Liver (tissue), 3 donors: Measurements from ENCODE around the gene PPP2R5B.

Source experiments
- ATF3 ChIP-seq: IDR thresholded peaks from 2 replicates; pipeline ENCODE4 v1.6.1; 2016; ENCODE audit warnings: antibody characterized with exemption
- CTCF ChIP-seq: fragments of 150-350 bp; IDR thresholded peaks from 2 replicates; pipeline ENCODE4 v1.5.1; 2017; ENCODE audit warnings: improper control_type of control experiment, low read depth, low read length; ENCODE audit not compliant: missing input control
- EGR1 ChIP-seq, 2 donors: IDR thresholded peaks; 2 replicates each; pipeline ENCODE4 v1.6.1; 2016 to 2018; ENCODE audit warnings: antibody characterized with exemption in 2 of 2, low read depth in 2 of 2
- GABPA ChIP-seq, 2 donors: IDR thresholded peaks in 1 of 2; conservative IDR thresholded peaks in 1 of 2; 2 replicates each; pipeline ENCODE4 v1.6.1; 2016; ENCODE audit warnings: antibody characterized with exemption in 2 of 2, mild to moderate bottlenecking in 1 of 2, moderate library complexity in 1 of 2
- JUND ChIP-seq, 2 donors: IDR thresholded peaks; 2 replicates each; pipeline ENCODE4 v1.6.1; 2016; ENCODE audit warnings: antibody characterized with exemption in 2 of 2
- MAX ChIP-seq: IDR thresholded peaks from 2 replicates; pipeline ENCODE4 v1.6.1; 2016; ENCODE audit warnings: antibody characterized with exemption
- RAD21 ChIP-seq, 2 donors: IDR thresholded peaks; 2 replicates each; pipeline ENCODE4 v1.6.1; 2016; ENCODE audit warnings: antibody characterized with exemption in 2 of 2, mild to moderate bottlenecking in 2 of 2
- REST ChIP-seq: IDR thresholded peaks from 2 replicates; pipeline ENCODE4 v1.6.1; 2016; ENCODE audit warnings: antibody characterized with exemption, mild to moderate bottlenecking
- RXRA ChIP-seq, 2 donors: IDR thresholded peaks; 2 replicates each; pipeline ENCODE4 v1.6.1; 2017 to 2018; ENCODE audit warnings: antibody characterized with exemption in 2 of 2, mild to moderate bottlenecking in 1 of 2
- SP1 ChIP-seq: IDR thresholded peaks from 2 replicates; pipeline ENCODE4 v1.6.1; 2018; ENCODE audit warnings: antibody characterized with exemption, mild to moderate bottlenecking
- TAF1 ChIP-seq: conservative IDR thresholded peaks from 2 replicates; pipeline ENCODE4 v1.6.1; 2016; ENCODE audit warnings: antibody characterized with exemption, mild to moderate bottlenecking
- YY1 ChIP-seq: IDR thresholded peaks from 2 replicates; pipeline ENCODE4 v1.6.1; 2016; ENCODE audit warnings: antibody characterized with exemption, mild to moderate bottlenecking
- ZBTB33 ChIP-seq: IDR thresholded peaks from 2 replicates; pipeline ENCODE4 v1.6.1; 2016; ENCODE audit warnings: antibody characterized with exemption
- donor health status: healthy.
- donor health status: healthy.

GRCh38 chr11:64919627-64920026 is 4.9 kb upstream of the PPP2R5B start:
- TF ChIP-seq CTCF (no peak), JUND (IDR thresholded peaks at IDR 0.05) (no peak), RXRA (IDR thresholded peaks at IDR 0.05) (no peak), RAD21 (IDR thresholded peaks at IDR 0.05) (no peak), SP1 (no peak), MAX (no peak), TAF1 (no peak), YY1 (no peak), REST (no peak), ATF3 (no peak), ZBTB33 (no peak), GABPA (IDR thresholded peaks at IDR 0.05 in 1 of 2, conservative IDR thresholded peaks at IDR 0.05 in 1 of 2) (no peak), EGR1 (IDR thresholded peaks at IDR 0.05; ENCODE audit: low read depth in 2 of 2) (no peak)
